CD14-positive monocyte (primary cell): Measurements from ENCODE around the gene STX8. TPM values are rescaled to one million over a fixed set of nuclear protein-coding genes. Genes with fewer than 3 reads are reported as not detected.

Source experiments
- DNase-seq, 3 donors: peaks; one replicate each; pipeline ENCODE4 v3.0.0-alpha.2; 2011 to 2022
- H2AFZ ChIP-seq: 2 replicates; pipeline ENCODE4 v1.6.0; 2012; ENCODE audit warnings: mild to moderate bottlenecking, low read depth, low read length, inconsistent platforms; ENCODE audit not compliant: insufficient read depth, poor library complexity, severe bottlenecking
- H3K27ac ChIP-seq, 2 donors: 1 replicate in 1 of 2; 2 replicates in 1 of 2; pipeline ENCODE4 v1.5.1; 2012 to 2013; ENCODE audit warnings: low read length in 2 of 2, control low read depth in 1 of 2, inconsistent platforms in 1 of 2, low read depth in 1 of 2, mild to moderate bottlenecking in 1 of 2
- H3K27me3 ChIP-seq, 2 donors: one replicate each; pipeline versions ENCODE4 v1.6.0 to v1.6.1; 2011 to 2013; ENCODE audit warnings: low read length in 2 of 2; ENCODE audit not compliant: control insufficient read depth in 2 of 2, insufficient read depth in 2 of 2
- H3K36me3 ChIP-seq, 2 donors: replicated peaks in 1 of 2; 1 replicate in 1 of 2; 2 replicates in 1 of 2; pipeline versions ENCODE4 v1.5.1 to v1.6.1; 2012 to 2013; ENCODE audit warnings: low read length in 2 of 2, control low read depth in 1 of 2, inconsistent platforms in 1 of 2, mild to moderate bottlenecking in 1 of 2; ENCODE audit not compliant: insufficient read depth in 2 of 2, control insufficient read depth in 1 of 2
- H3K4me1 ChIP-seq, 2 donors: 1 replicate in 1 of 2; 2 replicates in 1 of 2; pipeline versions ENCODE4 v1.5.1 to v1.6.1; 2012 to 2013; ENCODE audit warnings: low read length in 2 of 2, control low read depth in 1 of 2, inconsistent platforms in 1 of 2, mild to moderate bottlenecking in 1 of 2, moderate library complexity in 1 of 2; ENCODE audit not compliant: insufficient read depth in 2 of 2, control insufficient read depth in 1 of 2
- H3K4me2 ChIP-seq: replicated peaks from 2 replicates; pipeline ENCODE3; 2012; ENCODE audit warnings: low read length, moderate library complexity, mild to moderate bottlenecking; ENCODE audit not compliant: poor library complexity, severe bottlenecking; ENCODE audit errors: extremely low read depth
- H3K4me3 ChIP-seq, 3 experiments: fragments of 200-600 bp in 1 of 3; sonication (generic) in 1 of 3; replicated peaks in 1 of 3; 1 replicate in 2 of 3; 2 replicates in 1 of 3; pipeline ENCODE4 v1.5.1; 2011 to 2013; ENCODE audit warnings: low read length in 3 of 3, mild to moderate bottlenecking in 3 of 3, control low read depth in 2 of 3, low read depth in 2 of 3, inconsistent platforms in 1 of 3, moderate library complexity in 1 of 3
- H3K79me2 ChIP-seq: 2 replicates; pipeline ENCODE4 v1.6.0; 2012; ENCODE audit warnings: mild to moderate bottlenecking, control low read depth, inconsistent platforms, low read length, moderate library complexity; ENCODE audit not compliant: insufficient read depth
- H3K9ac ChIP-seq: 2 replicates; pipeline ENCODE4 v1.6.0; 2017; ENCODE audit warnings: low read length, mild to moderate bottlenecking; ENCODE audit not compliant: insufficient read depth, poor library complexity, severe bottlenecking
- H3K9me3 ChIP-seq, 2 donors: replicated peaks in 1 of 2; 1 replicate in 1 of 2; 2 replicates in 1 of 2; pipeline versions ENCODE4 v1.5.1 to v1.6.1; 2012 to 2013; ENCODE audit warnings: low read length in 2 of 2, control low read depth in 1 of 2; ENCODE audit not compliant: control insufficient read depth in 1 of 2, insufficient read depth in 1 of 2
- H4K20me1 ChIP-seq: 2 replicates; pipeline ENCODE4 v1.6.0; 2012; ENCODE audit warnings: mild to moderate bottlenecking, low read length, control low read depth, moderate library complexity; ENCODE audit not compliant: insufficient read depth
- H3K27ac Mint-ChIP-seq, 7 donors: one replicate each; pipeline ENCODE4 v1.8.0; 2020; ENCODE audit warnings: mild to moderate bottlenecking in 7 of 7, mixed read lengths in 7 of 7, moderate library complexity in 6 of 7, inconsistent platforms in 2 of 7
- H3K27me3 Mint-ChIP-seq, 3 donors: one replicate each; pipeline ENCODE4 v1.8.0; 2021 to 2022; ENCODE audit warnings: low read depth in 3 of 3, mild to moderate bottlenecking in 3 of 3, mixed read lengths in 3 of 3, moderate library complexity in 3 of 3, inconsistent platforms in 1 of 3
- H3K36me3 Mint-ChIP-seq, 2 donors: one replicate each; pipeline ENCODE4 v1.8.0; 2020; ENCODE audit warnings: mixed read lengths in 2 of 2, inconsistent platforms in 1 of 2, mild to moderate bottlenecking in 1 of 2
- H3K4me1 Mint-ChIP-seq: one replicate; pipeline ENCODE4 v1.8.0; 2020; ENCODE audit warnings: mild to moderate bottlenecking, mixed read lengths
- H3K4me3 Mint-ChIP-seq, 2 donors: one replicate each; pipeline ENCODE4 v1.8.0; 2020; ENCODE audit warnings: mild to moderate bottlenecking in 2 of 2, mixed read lengths in 2 of 2, moderate library complexity in 1 of 2
- H3K9me3 Mint-ChIP-seq, 7 donors: one replicate each; pipeline ENCODE4 v1.8.0; 2020 to 2022; ENCODE audit warnings: mixed read lengths in 7 of 7, mild to moderate bottlenecking in 6 of 7, moderate library complexity in 6 of 7, inconsistent platforms in 2 of 7
- WGBS: methylation state at CpG from one replicate; pipeline ENCODE4 v1.1.5; 2013; ENCODE audit warnings: missing lambda C conversion rate; ENCODE audit not compliant: insufficient coverage; 5-methylcytosine and 5-hydroxymethylcytosine counted together
- intact Hi-C, 2 donors: fragments of 100-400 bp; cut with micrococcal nuclease; formaldehyde crosslinking; loops; one replicate each; pipeline versions ENCODE4 v1.15.0 to v1.15.1; 2023
- polyA plus RNA-seq, 3 donors: library from polyadenylated mRNA; depleted of rRNA in 1 of 3; unstranded in 2 of 3; stranded (reverse) in 1 of 3; fragments of 300-500 nt in 2 of 3; fragments of >200 nt in 1 of 3; fragmentation: Illumina TruSeq in 2 of 3; gene quantifications; 1 replicate in 2 of 3; 2 replicates in 1 of 3; pipeline ENCODE4 v1.2.3, GENCODE V29; 2012 to 2021
- TF ChIP-seq, protein P1 (sequence below): fragments of 200-600 bp; IDR thresholded peaks from one replicate; pipeline ENCODE4 v1.8.0; 2022; ENCODE audit warnings: antibody characterized with exemption, mild to moderate bottlenecking

The STX8 gene
- polyA plus RNA-seq, 3 donors = 44.4 to 170 (median 142) TPM

DNA sequence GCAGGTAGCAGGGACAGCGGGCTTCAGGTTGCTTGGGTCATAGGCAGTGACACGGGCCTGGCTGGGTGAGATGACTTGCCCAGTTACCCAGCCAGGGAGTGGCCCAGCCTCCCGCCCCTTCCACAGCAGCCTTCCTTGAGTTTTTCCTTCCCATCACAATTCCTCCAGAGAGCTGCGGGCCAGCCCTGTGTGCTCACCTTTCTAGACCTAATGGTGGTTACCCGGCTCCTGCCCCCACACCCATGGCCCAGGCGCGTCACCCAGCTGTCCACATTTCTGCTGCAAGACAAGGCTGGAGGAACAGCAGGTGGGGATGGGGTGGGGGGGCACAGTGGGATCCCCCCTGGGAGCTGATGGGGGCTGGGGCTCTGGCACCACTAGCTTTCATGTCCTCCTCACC is 351.1 kb downstream of the STX8 start:
- no peaks in the 10 kb centered on the region for H3K36me3 Mint-ChIP-seq
- TF ChIP-seq, protein P1, sequence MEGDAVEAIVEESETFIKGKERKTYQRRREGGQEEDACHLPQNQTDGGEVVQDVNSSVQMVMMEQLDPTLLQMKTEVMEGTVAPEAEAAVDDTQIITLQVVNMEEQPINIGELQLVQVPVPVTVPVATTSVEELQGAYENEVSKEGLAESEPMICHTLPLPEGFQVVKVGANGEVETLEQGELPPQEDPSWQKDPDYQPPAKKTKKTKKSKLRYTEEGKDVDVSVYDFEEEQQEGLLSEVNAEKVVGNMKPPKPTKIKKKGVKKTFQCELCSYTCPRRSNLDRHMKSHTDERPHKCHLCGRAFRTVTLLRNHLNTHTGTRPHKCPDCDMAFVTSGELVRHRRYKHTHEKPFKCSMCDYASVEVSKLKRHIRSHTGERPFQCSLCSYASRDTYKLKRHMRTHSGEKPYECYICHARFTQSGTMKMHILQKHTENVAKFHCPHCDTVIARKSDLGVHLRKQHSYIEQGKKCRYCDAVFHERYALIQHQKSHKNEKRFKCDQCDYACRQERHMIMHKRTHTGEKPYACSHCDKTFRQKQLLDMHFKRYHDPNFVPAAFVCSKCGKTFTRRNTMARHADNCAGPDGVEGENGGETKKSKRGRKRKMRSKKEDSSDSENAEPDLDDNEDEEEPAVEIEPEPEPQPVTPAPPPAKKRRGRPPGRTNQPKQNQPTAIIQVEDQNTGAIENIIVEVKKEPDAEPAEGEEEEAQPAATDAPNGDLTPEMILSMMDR = no peak
- no peak overlapping the region for H3K27ac ChIP-seq
- DNase-seq = no peak
- no peaks in the 10 kb centered on the region for H3K27me3 ChIP-seq
- no peak overlapping the region for H3K4me3 Mint-ChIP-seq
- no peak overlapping the region for H3K9ac ChIP-seq
- H3K36me3 ChIP-seq = no peaks in the 10 kb centered on the region
- H3K79me2 ChIP-seq = no peaks in the 10 kb centered on the region
- no peaks in the 10 kb centered on the region for H3K4me1 ChIP-seq
- H3K4me2 ChIP-seq = no peak overlapping the region
- H3K4me3 ChIP-seq = no peak overlapping the region
- H3K27me3 Mint-ChIP-seq = peaks cover 0 to 2% (median 0%) of the 10 kb centered on the region in 3 donors
- no peaks in the 10 kb centered on the region for H3K4me1 Mint-ChIP-seq
- WGBS = 100% methylated on average over 4 of the region's 7 CpGs
- no peak overlapping the region for H2AFZ ChIP-seq
- H3K27ac Mint-ChIP-seq = no peak overlapping the region
- H4K20me1 ChIP-seq = no peaks in the 10 kb centered on the region
- intact Hi-C loops = no loop called here
- H3K9me3 ChIP-seq = no peaks in the 10 kb centered on the region
- H3K9me3 Mint-ChIP-seq = no peaks in the 10 kb centered on the region

DNA sequence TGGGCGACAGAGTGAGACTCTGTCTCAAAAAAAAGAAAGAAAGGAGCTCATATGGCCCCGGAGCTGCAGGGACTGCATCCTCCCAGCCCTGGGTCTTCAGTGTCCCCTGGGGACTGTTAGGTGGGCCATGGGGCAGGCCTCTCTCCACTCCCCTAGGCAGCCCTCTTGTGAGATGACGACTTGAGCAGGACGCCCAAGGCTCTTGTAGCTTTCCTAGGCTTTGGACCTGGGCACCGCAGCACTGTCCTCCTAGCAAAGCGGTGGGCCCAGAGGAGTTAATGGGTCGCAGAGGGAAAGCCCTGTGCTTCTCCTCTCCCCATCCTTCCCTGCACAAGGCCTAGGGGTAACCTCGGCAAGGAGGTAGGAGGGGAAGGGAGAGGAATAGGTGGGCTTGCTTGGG is 352.1 kb downstream of the STX8 start:
- DNase-seq = no peak
- no peak overlapping the region for H3K4me3 Mint-ChIP-seq
- Histone ChIP-seq H2AFZ (no peak overlapping the region), H3K27ac (no peak overlapping the region), H4K20me1 (no peaks in the 10 kb centered on the region), H3K9me3 (no peaks in the 10 kb centered on the region), H3K4me3 (no peak overlapping the region), H3K4me1 (no peaks in the 10 kb centered on the region), H3K9ac (no peak overlapping the region), H3K27me3 (no peaks in the 10 kb centered on the region), H3K4me2 (no peak overlapping the region), H3K79me2 (no peaks in the 10 kb centered on the region), H3K36me3 (no peaks in the 10 kb centered on the region)
- 78% methylated on average over 5 of the region's 8 CpGs for WGBS
- H3K27me3 Mint-ChIP-seq = peaks cover 0 to 3% (median 0%) of the 10 kb centered on the region in 3 donors
- H3K36me3 Mint-ChIP-seq = no peaks in the 10 kb centered on the region
- intact Hi-C loops = no loop called here
- TF ChIP-seq, protein P1 = no peak
- no peak overlapping the region for H3K27ac Mint-ChIP-seq
- H3K4me1 Mint-ChIP-seq = no peaks in the 10 kb centered on the region
- H3K9me3 Mint-ChIP-seq = no peaks in the 10 kb centered on the region
